Stimulated activated CD4-positive, alpha-beta T cell treated with anti-CD3 and anti-CD28 coated beads, Interleukin-12 subunit alpha, Interleukin-12 subunit beta, amount 100 ng/mL, for 4 hours (primary cell): ENCODE results near the gene BLM.
"Not testable (repeated sequence)": the region's sequence is repeated elsewhere in the genome, so short reads cannot be mapped to it uniquely, and the experiment has no call there.

Experiments used
- DNase-seq: peaks from one replicate; pipeline ENCODE4 v3.0.0-alpha.2; 2020

BLM gene

DNA sequence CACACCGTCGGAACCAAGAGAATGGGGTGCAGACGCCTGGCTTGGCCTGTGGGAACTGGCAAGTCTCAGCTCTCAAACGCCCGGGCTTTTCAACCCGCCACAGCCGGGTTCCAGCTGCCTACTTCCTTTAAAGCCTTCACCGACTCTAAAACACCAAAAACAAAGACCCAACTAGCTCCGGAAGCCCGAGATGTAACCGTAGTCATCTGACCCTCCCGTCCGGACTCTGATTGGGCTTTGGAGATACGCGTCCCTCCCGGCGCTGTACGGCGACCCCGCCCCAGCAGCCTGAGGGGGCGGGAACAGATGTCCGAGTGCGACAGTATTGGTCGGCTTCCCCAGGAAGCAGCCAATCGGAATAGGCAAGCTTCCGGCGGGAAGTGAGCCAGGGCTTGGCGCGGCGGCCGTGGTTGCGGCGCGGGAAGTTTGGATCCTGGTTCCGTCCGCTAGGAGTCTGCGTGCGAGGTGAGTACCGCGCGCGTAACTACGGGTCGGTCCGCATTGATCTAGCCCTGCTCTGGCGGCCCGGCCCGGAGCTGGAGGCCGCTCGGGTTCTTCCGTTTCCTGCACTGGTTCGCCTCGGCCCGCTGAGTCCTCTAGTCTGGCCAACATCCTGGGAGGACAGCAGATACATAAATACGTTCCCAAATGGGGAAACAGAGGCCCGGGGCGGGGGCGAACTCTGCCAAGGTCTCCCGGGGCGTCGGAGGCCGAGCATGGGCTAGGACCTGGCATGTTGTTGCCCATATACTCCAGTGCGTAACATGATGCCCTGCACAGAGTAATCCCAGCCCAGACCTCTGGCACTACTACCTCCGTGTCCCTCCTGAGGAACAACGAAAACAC lies at the start of gene BLM:
Gene BLM, plus strand, starts transcription at position 371 of the 846 bp plus-strand sequence. CDS start 30,047 bp downstream, outside the sequence.
- peak; percentile 87 for DNase-seq

DNA sequence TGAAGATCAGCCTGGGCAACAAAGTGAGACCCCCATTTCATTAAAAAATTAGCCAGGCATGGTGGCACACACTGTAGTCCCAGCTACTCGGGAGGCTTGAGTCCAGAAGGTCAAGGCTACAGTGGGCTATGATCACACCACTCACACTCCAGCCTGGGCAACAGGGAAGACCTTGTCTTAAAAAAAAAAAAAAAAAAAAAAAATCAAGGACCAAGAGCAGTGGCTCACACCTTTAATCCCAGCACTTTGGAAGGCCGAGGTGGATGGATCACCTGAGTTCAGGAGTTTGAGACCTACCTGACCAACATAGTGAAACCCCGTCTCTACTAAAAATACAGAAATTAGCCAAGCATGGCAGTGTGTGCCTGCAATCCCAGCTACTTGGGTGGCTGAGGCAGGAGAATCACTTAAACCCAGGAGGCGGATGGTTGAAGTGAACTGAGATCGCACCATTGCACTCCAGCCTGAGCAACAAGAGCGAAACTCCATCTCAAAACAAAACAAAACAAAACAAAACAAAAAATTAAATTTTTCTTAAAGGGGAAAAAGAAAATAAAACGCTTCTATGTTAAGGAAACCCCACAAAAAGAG lies 49.3 kb upstream of the BLM start:
- not testable (repeated sequence) for DNase-seq

DNA sequence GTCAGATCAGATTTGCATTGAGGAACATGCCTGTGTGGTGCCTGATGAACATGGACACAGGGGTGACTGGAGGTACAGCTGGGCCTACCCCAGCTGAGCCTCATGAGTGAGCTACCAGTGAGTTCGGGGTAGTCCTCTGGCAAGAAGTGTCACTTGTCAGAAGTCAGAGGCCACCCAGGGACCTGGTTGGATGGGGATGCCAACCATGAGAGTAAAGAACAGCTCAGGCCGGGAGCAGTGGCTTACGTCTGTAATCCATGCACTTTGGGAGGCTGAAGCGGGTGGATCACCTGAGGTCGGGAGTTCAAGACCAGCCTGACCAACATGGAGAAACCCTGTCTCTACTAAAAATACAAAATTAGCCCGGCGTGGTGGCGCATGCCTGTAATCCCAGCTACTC lies 46.5 kb upstream of the BLM start:
- DNase-seq = not testable (repeated sequence)

DNA sequence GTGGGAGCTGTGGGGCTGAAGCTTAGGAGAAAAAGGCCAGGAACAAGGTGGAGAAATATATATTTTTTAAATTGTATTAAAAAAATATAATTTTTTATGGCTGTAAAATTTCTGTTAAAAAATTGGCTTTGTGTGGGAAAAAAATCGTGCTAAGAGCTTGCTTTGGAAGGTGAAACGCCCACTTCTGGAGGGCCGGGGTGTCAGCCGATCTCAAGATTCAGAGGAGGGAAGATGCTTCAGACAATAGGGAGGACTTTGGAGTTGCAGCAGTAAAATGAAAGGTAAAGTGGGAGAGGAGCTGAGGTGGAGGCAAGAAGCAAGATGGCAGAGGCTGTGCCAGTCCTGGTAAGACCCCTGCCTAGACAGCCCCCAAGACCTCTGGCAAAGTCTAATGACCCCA lies 45.9 kb upstream of the BLM start:
- DNase-seq = no peak

DNA sequence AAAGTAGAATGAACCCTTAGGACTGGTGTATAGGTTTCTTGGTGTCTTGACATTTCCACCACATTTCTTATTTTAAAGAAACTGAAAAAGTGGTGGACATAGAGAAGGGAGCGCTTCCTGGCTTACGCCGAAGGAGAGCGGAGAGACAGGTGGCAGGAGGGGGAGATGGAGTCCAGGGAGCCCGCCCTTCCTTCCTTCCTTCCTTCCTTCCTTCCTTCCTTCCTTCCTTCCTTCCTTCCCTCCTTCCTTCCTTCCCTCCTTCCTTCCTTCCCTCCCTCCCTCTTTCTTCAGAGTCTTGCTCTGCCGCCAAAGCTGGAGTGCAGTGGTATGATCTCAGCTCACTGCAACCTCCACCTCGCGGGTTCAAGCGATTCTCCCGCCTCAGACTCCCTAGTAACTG lies 43.8 kb upstream of the BLM start:
- not testable (repeated sequence) for DNase-seq

DNA sequence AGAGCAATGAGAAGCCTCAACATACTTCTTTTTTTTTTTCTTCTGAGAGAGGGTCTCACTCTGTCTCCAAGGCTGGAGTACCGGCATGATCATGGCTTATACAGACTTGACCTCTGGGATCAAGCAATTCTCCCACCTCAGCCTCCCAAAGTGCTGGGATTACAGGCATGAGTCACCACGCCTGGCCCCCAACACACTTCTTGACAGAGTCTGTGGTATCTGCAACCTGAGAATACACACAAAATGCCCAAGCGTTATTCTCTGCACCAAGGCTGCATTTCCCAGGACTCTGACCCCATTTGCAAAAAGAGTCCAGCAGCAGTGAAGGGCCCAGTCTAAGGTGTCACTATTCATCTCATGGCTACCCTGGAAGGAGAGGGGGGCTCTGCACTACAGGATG lies 42.7 kb upstream of the BLM start:
- DNase-seq = no peak

DNA sequence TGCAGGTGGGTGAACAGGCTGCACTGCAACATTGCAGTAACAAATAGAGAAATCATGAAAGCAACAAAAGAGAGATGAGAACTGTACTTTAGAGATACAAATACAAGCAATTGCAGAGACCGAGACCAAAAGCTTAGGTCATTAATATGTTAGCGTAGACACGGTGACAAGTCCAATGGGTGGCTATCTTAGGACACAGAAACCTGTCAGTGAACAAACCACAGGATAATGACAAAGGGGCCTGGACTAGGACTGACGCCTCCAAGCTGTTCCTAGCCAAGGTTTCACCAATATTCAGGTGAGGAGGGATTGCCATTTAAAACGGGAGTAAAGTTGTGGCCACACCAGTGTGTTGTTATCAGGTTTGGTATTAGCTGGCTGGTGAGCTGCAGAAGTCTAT lies 41.7 kb upstream of the BLM start:
- no peak for DNase-seq

DNA sequence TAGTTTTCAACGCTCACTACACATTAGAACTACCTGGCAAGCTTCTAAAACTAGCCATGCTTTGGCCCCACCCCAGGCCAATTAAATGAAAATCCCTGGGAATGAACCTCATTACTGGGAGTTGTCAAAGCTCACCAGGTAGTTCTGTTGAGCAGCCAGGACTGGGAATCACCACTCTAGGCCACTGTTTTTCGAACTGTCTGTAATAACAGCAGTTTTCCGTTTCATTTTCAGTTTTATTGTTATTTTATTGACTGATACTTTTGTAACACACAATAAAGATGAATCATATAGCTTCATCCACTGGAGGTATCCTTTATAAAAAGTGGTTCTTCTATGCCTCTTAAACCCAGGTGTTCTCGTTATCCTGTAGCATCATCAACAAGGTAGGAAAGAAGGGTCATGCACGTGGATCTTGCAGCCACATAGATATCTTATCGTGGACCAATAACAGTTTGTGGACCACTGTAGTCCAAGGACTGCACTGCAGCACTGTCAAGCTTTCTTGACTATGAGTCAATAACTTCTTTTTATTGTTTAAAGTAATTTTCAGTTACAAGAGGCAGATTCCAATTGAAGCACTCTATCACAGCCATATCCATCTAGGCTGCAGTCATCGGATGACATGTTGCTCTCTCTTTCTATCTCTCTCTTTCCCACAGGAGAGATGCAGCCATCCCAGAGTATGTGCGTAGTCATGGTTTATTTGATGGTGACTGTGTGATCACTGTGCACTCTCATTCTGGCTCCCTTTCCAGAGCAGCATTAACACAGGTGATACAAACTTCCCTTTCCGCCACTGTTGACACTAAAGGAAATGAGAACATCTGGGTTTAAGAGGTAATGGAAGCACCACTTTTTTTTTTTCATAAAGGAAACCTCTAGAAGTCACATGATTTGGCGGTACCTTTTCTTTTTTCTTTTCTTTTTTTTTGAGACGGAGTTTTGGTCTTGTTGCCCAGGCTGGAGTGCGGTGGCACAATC lies 39.0 kb upstream of the BLM start:
- no peak for DNase-seq

DNA sequence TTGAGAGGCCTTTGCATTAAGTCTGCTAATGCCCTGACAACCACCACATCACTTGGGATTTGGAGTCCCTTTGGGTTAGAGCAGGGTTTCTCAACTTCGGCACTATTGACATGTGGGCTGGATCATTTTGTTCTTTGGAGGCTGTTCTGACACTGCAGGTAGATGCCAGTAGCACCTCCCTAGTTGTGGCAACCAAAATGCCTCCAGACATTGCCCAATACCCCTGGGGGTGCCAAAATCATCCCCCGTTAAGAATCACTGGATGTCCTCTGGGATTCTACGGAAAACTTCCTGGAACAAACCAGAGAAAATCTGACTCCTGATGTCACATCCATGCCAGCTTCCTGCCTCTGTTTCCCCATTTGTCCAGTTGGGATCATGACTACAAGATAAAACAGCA lies 37.2 kb upstream of the BLM start:
- no peak for DNase-seq

DNA sequence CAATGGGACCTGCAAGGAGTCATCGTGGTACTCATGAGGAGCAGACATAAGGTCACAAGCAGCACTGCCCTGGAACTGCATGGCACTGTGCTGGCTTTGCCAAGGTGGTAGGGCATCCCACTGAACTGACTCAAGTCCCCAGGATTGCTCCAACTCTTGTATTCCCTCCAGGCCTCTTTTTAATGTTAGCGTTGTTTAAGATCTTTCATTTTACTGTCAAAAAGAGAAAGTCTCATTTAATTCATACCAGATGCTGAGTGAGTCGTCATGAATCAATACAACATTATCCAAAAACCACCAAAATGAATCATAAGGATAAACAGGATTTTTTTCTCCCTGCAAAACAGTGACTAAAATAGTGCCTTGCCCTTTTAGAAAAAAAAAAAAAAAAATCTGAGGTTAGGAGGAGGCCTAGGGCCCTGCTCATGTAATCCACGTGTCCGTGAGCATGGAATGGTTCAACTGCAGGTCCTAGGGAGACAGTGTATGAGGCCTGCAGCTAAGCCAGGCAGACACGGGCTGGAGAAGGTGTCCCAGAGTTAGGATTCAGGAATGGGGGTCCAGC lies 36.7 kb upstream of the BLM start:
- DNase-seq = no peak

DNA sequence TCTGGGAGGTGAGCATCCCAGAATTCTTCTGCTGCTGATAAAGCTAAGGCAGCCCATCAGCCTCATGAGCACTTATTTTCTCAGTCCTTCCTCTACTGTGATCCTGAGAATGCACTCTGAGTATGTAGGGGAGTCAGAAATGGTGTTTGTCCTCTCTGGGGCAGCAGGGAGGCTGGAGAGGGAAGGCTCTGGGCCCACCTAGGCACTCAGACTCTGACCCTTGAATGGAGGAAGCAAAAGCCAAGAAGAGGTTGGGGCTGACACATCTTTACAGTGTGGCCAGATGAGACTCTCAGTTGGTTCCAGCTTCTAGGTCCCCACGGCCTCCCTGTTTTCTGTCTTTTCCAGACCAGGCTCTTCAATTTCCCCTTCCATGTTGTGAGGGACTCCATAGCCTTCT lies 36.1 kb upstream of the BLM start:
- DNase-seq = no peak

DNA sequence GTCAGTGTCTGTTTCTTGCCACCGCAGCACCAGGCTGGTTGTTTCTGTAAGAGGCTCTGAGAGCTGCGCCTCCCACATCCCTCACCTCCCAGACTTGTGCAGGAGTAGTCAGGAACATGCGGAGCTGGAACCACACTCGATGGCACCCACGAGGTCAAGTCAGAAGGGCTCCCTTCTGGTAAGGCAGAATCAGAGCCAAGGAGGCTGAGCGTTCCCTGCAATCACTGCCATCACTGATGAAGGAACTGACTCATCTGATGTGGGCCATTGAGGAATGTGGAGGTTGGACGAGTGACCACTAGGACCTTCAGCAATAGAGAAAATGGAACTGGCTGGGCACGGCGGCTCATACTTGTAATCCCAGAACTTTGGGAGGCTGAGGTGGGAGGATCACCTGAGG lies 35.7 kb upstream of the BLM start:
- DNase-seq = no peak

DNA sequence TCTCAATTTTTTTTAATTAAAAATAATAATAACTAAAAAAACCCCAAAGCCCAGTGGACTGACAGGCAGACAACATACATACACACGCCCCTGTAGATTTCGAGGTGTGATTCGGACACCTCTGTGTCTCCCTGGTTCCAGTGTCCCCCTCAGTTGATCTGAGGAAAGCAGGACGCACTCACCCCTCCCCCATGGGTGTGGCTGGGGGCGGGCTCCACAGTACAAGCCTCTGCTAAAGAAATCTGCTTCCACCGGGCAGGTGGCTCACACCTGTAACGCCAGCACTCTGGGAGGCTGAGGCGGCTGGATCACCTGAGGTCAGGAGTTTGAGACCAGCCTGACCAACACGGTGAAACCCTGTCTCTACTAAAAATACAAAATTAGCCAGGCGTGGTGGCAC lies 33.8 kb upstream of the BLM start:
- no peak for DNase-seq

DNA sequence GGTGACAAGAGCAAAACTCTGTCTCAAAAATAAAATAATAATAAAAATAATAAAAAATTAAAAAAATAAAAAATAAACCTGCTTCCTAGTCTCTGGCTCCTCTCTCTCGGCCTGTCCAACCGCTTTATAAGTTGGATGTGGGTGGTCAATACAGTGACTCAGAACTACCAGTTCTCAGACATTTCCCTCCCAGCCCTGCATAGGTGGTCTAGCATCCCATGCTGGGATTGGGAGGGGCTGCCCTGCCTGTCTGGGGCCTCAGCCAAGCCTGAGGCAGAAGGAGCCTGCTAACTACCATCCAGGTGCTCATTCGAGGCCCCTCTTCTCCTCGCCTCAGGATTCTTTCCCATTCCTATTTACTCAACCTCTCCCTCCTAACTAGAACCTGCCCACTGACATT lies 33.3 kb upstream of the BLM start:
- no peak for DNase-seq

DNA sequence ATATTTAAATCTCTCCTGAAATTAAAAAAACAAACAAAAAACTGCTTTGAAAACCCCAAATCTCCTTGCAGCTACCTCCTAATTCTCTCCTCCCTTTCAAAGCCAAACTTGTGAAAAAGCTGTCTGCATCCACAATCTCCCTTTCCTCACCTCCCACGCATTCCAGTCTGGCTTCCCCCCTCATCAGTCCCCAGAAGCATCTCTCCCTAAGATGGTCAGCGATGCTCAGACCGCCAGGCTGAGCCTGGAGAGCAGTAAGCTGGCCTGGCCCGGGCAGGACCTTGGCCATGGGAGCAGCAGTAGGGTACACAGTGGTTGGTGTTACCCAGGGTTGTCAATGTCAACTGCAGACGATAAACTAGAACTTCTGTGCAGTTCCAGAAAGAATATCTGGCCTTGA lies 32.9 kb upstream of the BLM start:
- DNase-seq = no peak

DNA sequence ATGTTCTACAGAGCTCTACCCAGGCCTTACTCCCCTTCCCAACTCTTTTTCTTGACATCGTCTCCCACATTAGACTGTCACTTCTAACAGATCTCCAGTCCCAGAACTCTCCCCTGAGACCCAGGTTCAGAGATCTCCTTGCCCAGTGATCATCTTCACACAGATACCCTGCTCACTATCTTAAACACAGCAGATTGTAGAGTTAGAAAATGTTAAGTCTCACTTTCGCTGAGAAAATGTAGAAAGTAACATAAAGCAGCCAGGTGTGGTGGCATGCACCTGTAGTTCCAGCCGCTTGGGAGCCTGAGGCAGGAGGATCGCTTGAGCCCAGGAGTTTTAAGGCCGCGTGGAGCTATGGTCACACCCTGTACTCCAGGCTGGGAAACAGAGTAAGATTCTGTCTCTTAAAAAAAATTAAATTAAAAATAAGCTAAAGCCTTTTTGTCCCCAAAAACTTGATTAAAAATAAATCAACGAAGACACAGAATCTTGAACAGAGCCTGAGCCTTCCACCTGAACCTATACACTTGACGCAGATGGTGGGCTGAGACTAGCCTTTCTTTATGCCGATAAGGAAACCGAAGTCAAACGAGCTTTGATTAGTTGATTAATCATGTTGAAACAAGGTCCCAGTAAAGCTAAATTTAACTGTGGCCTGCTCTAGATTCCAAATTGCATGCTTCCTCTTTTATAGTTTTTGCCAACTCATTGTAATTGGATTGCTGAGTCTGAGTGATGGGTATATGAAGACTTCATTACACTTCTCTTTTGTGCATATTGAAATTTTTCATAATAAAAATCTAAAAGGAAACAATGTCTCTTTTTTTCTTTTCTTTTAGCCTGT lies 31.3 kb upstream of the BLM start:
- no peak for DNase-seq

DNA sequence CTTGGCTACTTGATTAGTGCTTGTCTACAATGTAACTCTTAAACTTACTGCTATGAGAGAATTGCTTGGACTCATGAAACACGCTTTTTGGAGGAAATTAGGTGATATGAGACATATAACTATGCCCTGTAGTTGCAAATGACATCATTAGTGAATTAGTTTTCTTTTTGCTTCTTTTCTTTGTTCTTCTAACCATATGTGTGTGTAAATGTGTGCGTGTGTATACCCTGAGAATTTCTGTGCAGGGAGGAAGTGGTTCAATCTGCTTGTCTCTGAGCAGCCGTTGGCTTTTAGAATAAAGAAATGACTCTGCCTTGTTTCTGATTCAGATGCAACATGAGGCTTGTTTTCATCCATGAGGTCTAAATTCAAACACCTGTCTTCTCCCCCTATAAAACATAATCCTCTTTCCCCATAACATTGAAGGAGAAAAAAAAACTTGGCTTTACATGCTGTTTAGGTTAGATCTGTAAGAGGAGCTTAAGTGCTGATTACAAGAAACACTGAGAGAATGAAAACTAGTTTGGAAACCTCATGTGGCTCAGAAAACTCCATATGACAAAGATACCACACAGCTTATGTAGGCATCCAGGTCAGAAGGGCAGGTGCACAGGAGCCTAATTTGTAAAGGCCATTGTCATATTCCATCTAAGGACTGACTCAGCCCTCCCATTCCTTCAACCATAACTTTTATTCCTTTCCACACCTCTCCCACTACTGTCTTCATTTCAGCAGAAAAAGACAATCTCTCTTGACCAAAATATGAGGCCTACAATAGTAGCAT lies 30.5 kb upstream of the BLM start:
- no peak for DNase-seq

DNA sequence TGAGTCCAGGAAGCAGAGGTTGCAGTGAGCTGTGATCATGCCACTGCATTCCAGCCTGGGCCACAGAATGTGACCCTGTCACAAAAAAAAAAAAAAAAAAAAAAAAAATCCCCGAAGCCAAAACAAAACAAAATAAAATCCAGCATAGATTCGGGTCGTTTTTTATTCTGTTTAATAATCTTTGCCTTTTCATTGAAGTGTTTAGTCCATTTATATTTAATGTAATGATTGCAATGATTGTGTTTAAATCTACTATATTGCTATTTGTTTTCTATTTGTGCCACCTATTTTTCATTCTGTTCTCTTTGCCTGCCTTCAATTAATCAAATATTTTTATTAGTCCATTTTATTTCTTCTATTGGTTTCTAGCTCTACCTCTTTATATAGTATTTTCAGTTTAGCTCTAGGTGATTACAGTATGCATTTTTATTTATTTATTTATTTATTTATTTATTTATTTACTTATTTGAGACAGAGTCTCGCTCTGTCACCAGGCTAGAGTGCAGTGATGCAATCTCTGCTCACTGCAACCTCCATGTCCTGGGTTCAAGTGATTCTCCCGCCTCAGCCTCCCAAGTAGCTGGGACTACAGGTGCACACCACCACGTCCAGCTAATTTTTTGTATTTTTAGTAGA lies 27.7 kb upstream of the BLM start:
- DNase-seq = not testable (repeated sequence)

DNA sequence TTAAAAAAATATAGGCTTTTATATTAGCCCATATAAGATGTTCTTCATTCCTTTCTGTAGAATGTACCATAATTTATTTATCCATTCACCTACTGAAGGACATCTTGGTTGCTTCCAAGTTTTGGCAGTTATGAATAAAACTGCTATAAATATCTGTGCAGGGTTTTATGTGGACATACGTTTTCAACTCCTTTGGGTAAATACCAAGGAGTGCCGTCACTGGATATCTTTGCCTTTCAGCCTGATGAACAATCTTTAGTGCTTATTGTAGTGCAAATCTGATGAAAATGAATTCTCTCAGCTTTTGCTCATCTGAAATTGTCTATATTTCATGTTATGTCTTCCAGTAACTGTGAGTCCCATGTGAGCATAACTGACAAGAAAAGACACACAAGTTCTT lies 26.6 kb upstream of the BLM start:
- DNase-seq = no peak

DNA sequence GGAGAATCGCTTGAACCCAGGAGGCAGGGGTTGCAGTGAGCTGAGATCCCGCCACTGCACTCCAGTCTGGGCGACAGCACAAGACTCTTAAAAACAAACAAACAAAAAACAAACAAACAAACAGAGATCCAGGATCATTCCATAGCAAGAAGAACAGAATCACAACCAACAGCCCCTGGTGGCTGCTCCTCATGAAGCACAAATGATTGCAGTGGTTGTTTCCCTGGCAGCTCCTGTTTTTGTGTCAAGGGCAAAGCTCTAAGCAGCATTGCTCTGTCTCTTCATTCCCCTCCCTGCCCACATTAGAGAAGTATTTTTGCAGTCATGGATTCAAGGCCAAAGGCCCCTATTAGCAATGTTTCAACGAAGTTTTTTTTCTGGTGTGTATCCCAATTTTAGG lies 25.8 kb upstream of the BLM start:
- no peak for DNase-seq
